ENCODE results near the gene THUMPD2.
A peak's percentile ranks its signal among the peaks of the same experiment; 100 is the strongest.

Gene THUMPD2

GRCh38 chr2:39715095-39715494 is 64.0 kb downstream of the THUMPD2 start:
- no peak for DNase-seq

- no peak for DNase-seq
Observed at GRCh38 chr2:39712953-39713352, 66.1 kb downstream of the THUMPD2 start.

- DNase-seq = no peak
Observed at GRCh38 chr2:39710807-39711206, 68.3 kb downstream of the THUMPD2 start.

- no peak for DNase-seq
Observed at GRCh38 chr2:39708003-39708402, 71.1 kb downstream of the THUMPD2 start.

DNA sequence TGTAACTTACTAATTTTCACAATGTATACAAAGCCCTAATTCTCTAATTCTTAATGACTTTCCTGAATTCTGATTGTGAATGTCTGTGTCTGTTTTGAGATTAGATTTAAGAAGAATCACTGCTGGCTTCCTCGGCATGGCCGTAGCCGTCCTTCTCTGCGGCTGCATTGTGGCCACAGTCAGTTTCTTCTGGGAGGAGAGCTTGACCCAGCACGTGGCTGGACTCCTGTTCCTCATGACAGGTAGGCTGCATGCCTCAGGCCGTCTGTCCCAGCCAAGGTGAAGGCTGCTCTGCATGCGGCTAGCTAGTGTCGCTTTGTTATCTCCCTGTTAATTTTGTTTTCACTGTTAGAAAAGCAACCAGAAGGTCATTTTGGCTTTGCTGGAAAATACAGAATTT is 72.1 kb downstream of the THUMPD2 start:
- DNase-seq = no peak

- DNase-seq = no peak
Observed at GRCh38 chr2:39706312-39706711, 72.7 kb downstream of the THUMPD2 start.

- no peak for DNase-seq
Observed at GRCh38 chr2:39705638-39706037, 73.4 kb downstream of the THUMPD2 start.

DNA sequence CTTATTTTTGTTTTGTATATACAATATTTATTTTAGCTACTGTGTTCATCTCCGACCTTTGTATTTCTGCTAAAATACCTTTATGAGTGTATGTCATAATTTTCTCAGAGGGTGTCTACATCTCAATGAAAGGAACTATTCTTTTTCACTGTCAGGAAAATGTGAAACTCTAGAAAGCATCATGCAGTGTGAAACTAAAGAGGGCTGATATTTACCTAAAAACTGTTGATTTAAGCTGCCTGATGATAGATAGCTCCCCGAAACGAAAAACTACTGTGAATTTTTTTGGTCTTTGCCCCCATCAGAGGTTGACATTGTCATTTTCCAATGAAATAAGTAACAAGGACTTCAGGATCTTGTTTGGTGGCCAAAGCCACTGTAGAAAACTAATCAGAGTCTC is 74.5 kb downstream of the THUMPD2 start:
- DNase-seq = no peak

DNA sequence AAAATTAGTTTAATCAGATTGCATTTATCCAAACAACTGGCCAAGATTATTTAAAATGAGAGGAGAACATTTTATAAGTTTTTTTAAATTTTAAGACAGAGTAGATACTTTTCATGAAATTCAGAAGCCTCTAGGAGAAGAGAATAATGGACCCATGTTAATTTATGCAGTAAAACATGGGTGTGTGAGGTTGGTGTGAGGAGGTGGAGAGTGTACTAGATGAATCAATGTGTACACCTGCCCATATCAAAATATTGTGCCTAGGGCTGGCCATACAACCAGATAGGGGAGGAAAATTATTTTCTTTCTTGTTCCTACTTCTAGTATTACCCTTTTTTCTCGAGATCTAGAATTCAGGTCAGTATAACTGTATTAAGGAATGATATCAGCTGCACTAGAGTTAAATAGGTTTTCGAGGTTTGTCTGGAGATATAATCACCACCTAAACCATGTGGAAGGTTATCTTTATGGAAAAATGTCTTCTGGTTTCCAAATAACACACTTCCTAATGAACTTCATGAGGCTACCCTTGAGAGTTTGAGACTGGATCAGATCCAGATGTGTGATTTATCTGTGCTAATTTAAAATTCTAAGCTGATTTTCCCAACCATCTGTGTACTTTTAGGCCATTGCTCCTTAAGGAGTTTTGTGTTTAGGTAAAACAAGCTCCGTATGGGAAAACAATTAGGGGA is 75.7 kb downstream of the THUMPD2 start:
- DNase-seq = no peak

GRCh38 chr2:39701137-39701536 is 77.9 kb downstream of the THUMPD2 start:
- no peak for DNase-seq

DNA sequence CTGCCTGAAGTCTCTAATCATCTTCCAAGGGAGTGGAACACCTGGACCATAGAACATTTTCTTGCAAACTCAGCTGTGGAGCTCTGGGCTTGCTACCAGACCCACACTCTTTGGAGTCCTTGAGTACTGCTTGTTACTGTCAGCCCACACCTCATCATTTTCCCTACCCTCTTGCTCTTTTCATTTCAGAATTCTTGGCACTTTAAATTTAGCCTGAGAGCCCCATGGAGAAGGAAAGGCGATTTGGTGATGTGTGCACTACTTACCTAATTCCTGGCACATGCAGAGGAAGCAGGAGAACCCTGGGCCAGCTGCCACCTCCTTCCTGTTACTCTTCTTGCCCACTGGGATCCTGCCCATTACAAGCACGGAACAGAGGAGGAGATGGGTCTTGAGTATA is 81.6 kb downstream of the THUMPD2 start:
- DNase-seq = no peak

GRCh38 chr2:39696838-39697237 is 82.2 kb downstream of the THUMPD2 start:
- peak; percentile 64 for DNase-seq

DNA sequence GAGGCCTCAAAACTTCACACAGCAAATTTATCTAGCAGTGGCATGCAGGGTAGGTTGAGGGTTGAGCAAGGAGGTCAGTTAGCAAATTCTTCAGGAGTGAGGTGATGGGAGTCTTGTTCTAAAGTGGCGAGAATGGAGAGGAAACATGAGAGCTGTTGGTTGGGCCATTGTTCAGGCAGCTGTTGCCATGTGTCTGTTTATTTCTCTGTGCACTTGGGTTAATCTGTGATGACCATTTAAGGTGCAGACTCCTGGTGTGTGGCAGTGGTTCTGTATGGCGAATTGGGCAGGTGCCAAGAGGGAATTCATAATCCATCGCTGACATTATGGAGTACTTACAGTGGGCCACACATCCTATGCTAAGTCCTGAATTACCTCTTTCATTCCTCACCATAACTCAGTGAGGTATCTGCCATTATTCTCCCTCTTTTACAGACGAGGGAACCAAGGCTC is 82.9 kb downstream of the THUMPD2 start:
- peak; percentile 77 for DNase-seq

DNA sequence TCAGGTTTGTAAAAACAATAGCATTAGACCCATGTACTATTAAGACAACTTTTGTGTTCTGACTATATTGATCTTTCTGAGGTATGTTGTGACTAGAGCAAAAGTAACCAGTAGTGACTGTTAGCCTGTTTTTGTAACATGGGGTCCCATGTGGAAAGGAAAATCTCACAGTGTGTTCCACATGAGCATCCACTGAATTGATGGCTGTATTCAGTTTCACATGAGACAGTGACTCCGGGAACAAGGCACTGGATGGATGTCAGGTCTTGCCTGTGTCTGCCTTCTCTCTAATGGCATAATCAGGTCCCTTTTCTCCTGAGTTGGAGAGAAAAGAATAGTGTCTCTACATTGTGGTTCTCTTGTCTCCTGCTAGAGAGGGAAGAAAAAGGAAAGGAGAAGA is 85.8 kb downstream of the THUMPD2 start:
- no peak for DNase-seq

GRCh38 chr2:39689876-39690275 is 89.2 kb downstream of the THUMPD2 start:
- no peak for DNase-seq

GRCh38 chr2:39689272-39689841 is 89.7 kb downstream of the THUMPD2 start:
- DNase-seq = no peak

- DNase-seq = no peak
Observed at GRCh38 chr2:39688181-39688580, 90.9 kb downstream of the THUMPD2 start.

DNA sequence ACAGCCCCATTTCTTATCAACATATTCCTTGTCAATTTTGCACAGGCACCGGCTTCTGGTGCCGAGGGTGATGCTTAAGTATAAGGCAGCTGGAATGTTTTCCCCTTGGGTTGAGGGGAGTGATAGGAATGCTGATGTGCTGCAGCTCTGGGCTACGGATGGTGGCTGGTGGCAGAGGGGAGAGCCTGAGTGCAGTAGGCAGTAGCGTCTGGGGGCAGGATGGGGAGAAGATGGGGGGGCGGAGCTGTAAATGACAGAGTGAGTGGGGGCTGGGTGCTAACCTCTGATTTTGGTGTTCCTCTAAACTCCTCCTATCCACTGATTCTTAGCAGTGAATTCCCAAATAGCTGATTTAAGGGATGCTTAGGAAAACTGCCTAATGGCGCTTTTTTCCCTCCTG is 92.6 kb downstream of the THUMPD2 start:
- no peak for DNase-seq

Data from fibroblast of skin of back (primary cell).